ENCODE data around the gene IFT20. TPM values are rescaled to one million over a fixed set of nuclear protein-coding genes. Genes with fewer than 3 reads are reported as not detected.

IFT20 gene
- total and polyA plus RNA-seq, 2 donors (not counting 3 experiments of a cell fraction or from before 2014, with no cell fraction given) = 26.5 to 45.0 TPM

GRCh38 chr17:28343491-28343932 lies 8.2 kb upstream of the IFT20 start:
- FAIRE-seq = no peak
- peaks cover 24 to 50% of the 10 kb centered on the region in 2 experiments for H3K36me3 ChIP-seq (ENCODE audit: control insufficient read depth in 2 of 2, extremely low read depth in 1 of 2, insufficient read depth in 2 of 2, low read length in 2 of 2)
- POLR2A ChIA-PET = no interaction called here
- H3K9me1 ChIP-seq (replicated peaks; ENCODE audit: control insufficient read depth, extremely low read depth, insufficient read depth, low read length) = no peaks in the 10 kb centered on the region
- H2AFZ ChIP-seq (ENCODE audit: low read depth, low read length) = no peak overlapping the region
- no peaks in the 10 kb centered on the region for H3K27me3 ChIP-seq (ENCODE audit: control insufficient read depth in 2 of 2, insufficient read depth in 2 of 2, low read length in 2 of 2)
- no peak overlapping the region for H3K9ac ChIP-seq (replicated peaks; ENCODE audit: extremely low read depth, insufficient read depth, low read length)
- intact Hi-C loops (cut with micrococcal nuclease) = no loop called here
- BruUV-seq (replicated peaks) = no TSS peak
- TF ChIP-seq GATA2 (IDR thresholded peaks at IDR 0.05; ENCODE audit: insufficient read depth, insufficient read length, low read depth, low read length) (no peak), POLR2AphosphoS5 (IDR thresholded peaks at IDR 0.05; ENCODE audit: insufficient read depth, low read depth, low read length) (no peak), FOS (IDR thresholded peaks at IDR 0.05; ENCODE audit: borderline replicate concordance, insufficient read depth, low read length) (no peak), EZH2 (IDR thresholded peaks at IDR 0.05; ENCODE audit: borderline replicate concordance, low read depth, low read length, severe bottlenecking) (no peak), JUN (IDR thresholded peaks at IDR 0.05; ENCODE audit: borderline replicate concordance, insufficient read depth, insufficient read length, low read depth) (no peak), POLR2A (IDR thresholded peaks at IDR 0.05; ENCODE audit: low read depth, low read length) (no peak), MYC (IDR thresholded peaks at IDR 0.05; ENCODE audit: low read depth, low read length) (no peak), MAX (IDR thresholded peaks at IDR 0.05; ENCODE audit: insufficient read depth, insufficient read length) (no peak), CTCF (IDR thresholded peaks at IDR 0.05; ENCODE audit: extremely low read depth in 1 of 2, insufficient read depth in 1 of 2, low read depth in 1 of 2, low read length in 2 of 2) (no peak)
- dilution Hi-C loops (cut with MboI; ENCODE audit: extremely low pct_ligation_motif_present, low sequenced_read_pairs) = no loop called here
- H4K20me1 ChIP-seq (replicated peaks; ENCODE audit: control insufficient read depth, extremely low read depth, insufficient read depth, low read length) = no peaks in the 10 kb centered on the region
- H3K4me1 ChIP-seq (ENCODE audit: control insufficient read depth, extremely low read depth, insufficient read depth, low read length) = peaks cover 41% of the 10 kb centered on the region
- CTCF ChIA-PET = no interaction called here
- H3K27ac ChIP-seq (ENCODE audit: insufficient read depth, low read depth, low read length) = no peak overlapping the region
- H3K4me3 ChIP-seq (replicated peaks in 1 of 3; ENCODE audit: insufficient read depth in 1 of 3, low read depth in 1 of 3, low read length in 3 of 3) = no peak overlapping the region
- no peaks in the 10 kb centered on the region for H3K9me3 ChIP-seq (replicated peaks; ENCODE audit: control insufficient read depth, insufficient read depth, low read length)
- peaks cover 14% of the 10 kb centered on the region for H3K79me2 ChIP-seq (ENCODE audit: control insufficient read depth, insufficient read depth, low read length)
- no peak for DNase-seq (ENCODE audit: low read depth, low spot score)
- no peak overlapping the region for H3K4me2 ChIP-seq (ENCODE audit: insufficient read depth, low read length)

All from endothelial cell of umbilical vein (primary cell).